Smooth muscle cell of the brain vasculature (primary cell): ENCODE data around the gene N4BP2L1.
A peak's percentile ranks its signal among the peaks of the same experiment; 100 is the strongest.

Experiments used
- DNase-seq: peaks from one replicate; pipeline ENCODE4 v3.0.0-alpha.2; 2012; ENCODE audit warnings: low read depth, low spot score

The N4BP2L1 gene

DNA sequence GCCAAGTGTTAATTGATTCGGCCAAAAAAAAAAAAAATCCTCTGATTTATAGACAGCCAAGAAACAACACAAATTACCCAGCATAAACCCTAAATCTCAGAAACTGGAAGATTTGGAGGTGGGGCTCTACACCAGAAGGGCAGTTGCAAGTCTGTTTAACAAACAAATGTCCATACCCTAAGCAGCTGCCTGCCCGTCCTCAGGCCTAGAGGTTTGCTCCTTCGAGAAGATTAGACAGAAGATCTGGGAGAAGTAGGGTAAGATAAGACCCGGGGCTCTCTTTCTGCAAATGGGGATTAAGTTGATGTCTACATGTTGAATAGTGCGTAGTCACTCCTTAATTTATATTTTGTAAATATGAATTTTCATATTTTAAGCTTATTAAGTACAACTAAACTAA, 3.4 kb upstream of the N4BP2L1 start:
- no peak for DNase-seq

DNA sequence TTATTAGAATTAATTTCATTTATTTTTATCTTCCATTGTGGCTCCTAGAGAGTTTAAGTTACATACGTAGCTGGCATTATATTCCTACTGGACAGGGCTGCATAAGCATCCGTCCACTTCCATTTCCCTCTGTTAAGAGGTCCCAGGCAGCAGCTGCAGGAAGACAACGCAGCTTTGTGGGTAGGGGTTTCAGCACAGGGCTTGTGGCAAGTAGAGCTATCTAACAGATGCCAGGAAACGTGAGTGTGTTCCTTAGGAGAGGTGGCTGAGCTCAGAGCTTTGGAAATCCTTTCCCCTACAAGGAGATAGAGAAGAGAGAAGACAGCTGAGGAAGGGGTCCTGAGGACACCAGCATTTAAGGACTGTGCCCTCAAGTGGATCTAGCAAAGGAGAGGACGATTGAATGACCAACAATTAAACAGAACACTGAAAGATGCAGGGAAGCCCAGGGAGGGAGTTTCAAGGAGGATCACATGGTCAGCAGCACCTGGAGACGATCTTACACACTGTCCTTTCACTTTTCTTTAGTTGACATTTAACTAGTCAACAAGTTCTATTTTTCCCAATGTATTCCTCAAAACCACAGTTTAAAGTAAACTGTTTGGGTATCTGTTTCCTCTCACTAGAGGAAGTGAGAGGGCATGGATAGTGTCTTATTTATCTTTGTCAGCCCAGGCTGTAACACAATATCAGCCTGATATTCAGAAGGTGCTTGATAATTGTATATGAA, 2.3 kb upstream of the N4BP2L1 start:
- no peak for DNase-seq

DNA sequence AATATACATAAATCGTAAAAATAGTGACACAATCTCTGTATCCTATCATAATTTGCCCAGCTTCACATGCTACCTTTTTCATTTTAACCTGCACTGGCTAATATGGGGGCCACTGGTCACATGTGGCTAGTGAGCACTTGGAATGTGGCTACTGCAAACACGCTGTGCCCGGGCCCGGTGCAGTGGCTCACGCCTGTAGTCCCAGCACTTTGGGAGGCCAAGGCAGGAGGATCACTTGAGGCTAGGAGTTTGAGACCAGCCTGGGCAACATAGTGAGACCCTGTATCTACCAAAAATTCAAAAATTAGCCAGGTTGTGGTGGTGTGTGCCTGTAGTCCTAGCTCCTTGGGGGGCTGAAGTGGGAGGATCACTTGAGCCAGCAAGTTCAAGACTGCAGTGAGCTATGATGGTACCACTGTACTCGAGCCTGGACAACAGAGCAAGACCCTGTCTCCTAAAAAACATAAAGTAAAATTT, 1.5 kb upstream of the N4BP2L1 start:
- no peak for DNase-seq

DNA sequence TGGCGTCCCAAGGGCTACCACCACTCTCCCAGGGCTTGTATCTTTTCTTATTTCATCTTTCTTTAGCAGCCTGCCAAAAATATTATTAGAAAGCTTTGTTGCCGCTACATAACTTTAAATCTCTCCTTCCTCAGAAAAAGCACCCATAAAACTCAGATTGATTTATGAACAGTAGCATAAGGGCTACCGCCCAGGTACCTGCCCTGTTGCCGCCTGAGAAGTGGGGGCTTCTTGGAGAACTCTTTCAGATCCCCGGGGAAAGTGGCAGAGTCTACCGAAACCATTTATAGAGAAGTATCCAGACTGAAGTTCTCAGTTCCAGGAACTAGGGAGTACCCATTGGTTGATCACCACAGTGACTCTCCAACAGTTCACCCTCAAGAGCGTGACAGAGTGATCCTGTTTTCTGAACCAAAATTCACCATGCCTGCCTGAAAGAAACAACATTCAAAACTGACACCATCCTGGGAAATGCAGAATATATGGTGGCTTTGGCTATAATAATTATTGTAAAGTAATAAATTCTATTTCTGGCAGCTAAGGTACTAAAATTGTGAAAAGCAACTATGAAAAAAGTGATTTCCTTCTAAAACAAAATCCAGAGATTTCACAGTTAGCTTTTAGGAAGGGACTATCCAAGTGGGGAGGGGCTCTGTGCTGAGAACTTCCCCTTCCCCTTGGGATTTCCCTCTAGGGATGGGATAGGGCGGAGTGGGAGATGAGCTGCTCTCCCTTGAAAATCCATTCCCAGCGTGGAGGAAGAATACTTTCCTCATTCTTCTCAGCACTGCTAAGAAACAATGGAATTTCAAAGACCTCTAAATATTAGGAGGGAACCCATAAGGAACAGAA, 877 bp upstream of the N4BP2L1 start:
- no peak for DNase-seq

DNA sequence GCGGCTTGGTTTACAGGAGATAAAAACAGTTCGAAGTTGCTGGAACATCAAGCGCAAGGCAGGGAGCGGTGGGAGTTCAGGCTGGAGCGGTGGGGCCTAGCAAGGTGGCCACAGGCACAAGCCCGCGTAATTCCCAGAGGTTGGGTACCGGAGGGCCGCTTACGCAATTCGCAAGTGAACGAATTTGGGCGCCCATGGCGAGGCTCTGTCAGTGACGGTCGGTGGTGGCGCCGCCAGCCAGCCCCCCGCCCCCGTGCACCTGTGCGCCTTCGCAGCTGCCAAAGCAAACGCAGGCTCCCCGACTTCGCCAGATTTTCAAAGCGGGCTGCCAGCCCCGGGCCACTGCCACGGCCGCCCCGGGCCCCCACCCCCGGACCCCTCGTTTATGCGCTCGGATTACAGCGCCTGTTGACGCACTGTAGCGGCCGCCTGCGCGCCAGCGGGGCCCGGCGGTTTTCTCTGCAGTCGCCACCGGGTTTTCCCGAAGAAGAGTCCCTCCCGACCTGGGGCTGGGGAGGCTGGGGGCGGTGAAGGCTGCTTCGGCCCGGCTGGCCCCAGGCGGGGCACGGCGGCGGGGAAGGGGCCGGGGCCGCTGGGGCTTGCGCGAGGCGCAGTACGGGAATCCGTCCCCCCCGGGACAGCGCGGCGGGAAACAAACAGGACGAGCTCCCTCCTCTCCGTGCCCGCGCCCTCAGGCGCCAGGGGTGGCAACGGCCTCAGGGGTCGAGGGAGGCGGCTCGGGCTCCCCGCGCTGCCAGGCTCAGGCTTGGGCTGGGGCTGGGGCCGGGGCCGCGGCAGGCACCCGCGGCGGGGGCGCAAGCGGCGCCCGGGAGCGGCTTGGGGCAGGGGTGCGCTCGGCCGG, 709 bp downstream of the N4BP2L1 start:
- DNase-seq = no peak

DNA sequence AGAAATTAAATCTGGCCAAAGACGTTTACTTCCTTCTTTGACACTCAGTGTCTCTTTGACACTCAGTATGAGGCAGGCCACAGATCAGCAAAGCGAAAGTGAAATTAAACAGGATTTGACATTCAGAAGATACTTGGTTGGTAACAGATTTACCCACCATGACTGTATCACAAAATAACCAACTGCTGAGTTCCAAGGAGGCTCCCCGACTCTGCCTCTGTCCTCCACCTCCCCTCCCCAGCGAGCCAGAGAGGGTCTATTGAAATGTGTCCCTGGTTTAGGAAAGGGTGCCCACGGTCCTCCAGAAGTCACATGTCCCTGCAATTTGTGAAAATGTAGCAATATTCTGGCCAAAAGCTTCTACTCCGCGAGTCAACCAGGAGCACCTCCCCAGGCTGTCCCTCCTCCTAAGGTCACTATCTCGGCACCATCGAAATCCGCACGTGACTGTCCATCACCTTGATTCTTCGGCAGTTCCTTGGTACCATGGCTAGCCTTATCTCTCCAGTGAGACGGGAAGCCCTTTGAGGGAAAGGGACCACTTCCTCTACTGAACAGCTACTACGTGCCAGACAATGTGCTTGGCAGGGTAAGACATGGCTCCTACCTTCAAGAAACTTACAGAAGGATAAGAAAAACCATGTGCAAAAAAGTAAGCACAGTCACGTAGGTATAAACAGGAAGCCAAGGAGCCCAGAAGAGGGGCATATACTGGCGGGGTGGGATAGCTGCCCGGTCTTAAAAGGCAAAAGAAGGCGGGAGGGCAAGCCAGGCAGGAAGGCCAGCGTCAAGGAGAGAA, 1.5 kb downstream of the N4BP2L1 start:
- no peak for DNase-seq

DNA sequence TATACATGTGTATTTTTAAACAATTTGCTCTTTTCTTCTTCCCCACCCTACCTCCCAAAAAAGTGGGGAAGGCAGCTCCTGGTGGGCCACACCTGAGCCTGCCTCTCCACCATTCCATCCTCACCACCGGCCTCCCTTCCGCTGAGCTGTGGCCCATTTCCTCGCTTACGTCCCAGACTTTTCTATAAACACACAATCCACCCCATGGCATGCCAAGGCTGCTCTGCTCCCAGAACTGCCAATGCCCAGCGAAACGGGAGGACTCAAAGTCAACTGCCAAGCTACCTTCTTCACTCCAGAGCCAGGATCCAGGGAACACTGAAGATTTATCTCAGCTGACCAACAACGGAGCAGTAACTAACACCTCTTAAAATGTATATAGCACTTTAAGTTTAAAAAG, 2.8 kb downstream of the N4BP2L1 start:
- no peak for DNase-seq

DNA sequence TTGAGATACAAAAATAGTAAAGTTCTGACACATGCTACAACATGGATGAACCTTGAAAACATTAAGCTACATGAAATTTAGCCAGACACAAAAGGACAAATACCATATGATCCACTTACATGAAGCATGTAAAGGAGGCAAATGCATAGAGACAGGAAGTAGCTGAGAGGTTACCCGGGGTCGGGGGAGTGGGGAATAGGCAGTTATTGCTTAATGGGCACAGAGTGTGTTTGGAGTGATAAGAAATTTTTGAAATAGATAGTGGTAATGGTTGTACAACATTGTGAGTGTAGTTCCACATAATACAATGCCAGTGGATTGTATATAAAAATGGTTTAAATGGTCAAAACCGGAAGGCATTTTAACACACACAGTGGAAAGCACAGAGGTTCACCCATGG, 4.3 kb downstream of the N4BP2L1 start:
- no peak for DNase-seq

DNA sequence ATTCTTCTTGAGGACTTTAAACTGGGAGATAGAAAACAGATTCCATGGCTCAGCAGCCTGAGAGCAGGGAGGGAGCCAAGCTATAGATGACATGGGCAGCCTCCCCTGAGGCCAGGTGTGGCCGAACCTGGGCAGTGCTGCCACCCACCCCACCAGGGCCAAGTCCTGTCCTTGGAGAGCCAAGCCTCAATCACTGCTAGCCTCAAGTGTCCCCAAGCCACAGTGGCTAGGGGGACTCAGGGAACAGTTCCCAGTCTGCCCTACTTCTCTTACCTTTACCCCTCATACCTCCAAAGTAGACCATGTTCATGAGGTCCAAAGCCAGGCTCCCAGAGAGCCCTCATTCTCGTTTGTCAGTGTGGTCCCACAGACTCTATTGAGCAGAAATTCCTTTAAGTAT, 8.1 kb downstream of the N4BP2L1 start:
- DNase-seq = no peak

DNA sequence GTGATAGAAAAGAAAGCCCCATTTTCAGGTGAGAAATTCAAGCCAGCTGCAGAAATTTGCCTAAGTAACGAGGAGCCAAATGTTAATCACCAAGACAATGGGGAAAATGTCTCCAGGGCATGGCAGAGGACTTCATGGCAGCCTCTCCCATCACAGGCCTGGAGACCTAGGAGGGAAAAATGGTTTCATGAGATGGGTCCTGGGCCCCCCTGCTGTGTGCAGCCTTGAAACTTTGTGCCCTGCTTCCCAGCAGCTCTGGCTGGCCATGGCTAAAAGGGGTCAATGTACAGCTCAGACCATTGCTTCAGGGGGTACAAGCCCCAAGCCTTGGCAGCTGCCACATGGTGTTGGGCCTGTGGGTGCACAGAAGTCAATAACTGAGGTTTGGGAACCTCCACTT, 9.9 kb downstream of the N4BP2L1 start:
- DNase-seq = no peak

DNA sequence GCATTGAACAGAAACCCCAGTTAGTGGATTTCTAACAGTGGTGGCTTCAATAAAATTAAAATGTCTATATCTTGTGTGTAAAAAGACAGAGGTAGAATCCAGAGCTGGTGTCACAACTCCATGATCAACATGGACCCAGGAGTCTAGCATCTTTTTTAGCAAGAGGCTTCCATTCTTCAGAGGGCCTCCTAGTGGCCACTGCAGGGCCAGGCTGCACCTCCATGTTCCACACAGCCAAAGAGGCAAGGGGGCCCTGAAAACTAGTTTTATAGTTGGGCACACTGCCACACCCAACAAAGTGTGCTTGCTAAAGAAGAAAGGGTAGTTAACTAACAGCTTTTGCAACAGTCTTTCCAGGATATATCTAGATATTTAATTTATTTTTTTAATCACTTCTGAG, 12.9 kb downstream of the N4BP2L1 start:
- DNase-seq = no peak

DNA sequence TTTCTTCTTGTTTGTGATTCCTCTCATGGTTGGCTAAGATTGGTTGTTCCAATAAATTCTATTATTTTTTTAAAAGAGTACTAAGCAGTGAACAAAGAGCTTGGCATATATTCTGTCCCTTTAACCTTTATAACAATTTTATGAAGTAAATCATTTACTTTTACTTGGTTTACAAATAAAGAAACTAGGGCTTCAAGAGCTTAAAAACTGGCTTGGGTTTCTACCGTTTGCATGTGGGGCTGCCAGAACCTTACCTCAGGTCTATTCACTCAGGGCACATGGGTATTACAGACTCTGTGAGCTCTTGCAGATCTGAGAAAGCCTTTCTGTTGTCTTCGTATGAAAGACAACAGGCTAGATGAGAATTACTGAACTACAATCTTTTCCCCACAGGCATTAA, 13.3 kb downstream of the N4BP2L1 start:
- no peak for DNase-seq

DNA sequence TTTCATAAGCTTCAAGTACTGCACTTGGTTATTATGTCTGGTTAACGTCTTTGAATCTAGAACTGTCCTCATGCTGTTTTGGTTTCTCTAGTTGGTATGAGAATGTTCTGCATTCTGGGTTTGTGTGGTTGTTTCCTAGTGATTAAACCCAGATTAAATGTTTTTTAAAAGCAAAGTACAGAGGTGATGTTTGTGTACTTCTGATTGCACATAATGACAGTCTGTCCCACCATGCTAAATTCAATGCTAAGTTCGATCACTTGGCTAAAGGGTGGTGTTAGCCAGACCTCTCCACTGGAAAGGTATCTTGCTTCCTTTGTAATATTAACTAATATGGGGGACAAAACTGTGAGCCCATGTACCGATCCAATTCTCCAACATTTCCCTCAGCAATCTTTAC, 14.6 kb downstream of the N4BP2L1 start:
- DNase-seq = no peak

DNA sequence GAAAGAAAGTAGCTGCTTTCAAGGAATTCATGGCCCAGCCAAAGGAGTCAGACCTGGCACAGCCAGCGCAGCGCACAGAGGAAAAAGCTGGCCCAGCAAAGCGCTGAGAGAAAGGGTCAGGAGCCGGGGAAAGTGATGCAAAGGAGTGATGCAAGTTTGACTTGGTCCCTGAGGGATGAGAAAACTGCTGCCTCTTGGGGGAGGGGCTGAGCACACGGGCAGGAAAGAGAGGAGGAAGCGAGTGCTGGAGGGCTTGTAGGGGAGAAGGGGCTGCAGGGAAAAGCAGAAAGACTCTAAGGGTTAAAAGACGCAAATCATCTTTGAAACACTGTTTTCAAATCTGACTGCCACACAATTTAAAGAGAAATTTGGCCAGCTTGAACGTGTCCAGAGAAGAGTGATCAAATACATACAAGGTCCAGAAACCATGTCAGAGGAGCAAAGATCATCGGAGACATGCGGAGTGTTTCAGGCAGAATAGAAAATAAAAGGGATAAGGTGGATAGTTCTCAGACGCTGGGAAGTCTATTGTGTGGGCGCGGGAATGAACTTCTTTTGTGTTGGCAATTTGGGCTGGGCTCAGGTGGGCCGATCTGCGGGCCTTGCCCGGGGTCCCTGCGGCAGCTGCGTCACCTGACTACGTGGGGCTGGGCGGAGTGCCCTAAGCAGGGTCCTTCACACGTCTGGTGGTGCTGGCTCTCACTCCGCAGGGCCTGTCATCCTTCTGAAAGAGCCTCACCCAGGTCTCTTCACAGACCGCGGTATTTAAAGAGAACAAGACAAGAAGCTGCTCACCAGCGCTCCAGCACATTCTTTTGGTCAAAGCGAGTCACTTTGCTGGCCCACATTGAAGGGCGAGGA, 18.1 kb downstream of the N4BP2L1 start:
- DNase-seq = peak; percentile 31

DNA sequence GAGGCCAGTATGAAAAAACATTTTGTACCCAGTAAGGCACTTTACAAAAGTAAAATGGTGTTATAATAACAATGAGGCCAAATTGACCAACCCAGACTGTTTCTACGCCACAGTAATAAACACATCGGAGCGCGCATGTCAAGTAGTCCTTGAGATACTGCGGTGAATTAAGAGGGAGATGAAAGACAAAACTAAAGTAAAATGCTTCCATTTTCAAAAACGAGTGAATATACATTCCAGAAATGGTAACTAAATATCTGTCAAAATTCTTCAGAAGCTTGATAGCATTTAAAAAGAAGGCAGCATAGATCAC, 19.0 kb downstream of the N4BP2L1 start:
- no peak for DNase-seq

DNA sequence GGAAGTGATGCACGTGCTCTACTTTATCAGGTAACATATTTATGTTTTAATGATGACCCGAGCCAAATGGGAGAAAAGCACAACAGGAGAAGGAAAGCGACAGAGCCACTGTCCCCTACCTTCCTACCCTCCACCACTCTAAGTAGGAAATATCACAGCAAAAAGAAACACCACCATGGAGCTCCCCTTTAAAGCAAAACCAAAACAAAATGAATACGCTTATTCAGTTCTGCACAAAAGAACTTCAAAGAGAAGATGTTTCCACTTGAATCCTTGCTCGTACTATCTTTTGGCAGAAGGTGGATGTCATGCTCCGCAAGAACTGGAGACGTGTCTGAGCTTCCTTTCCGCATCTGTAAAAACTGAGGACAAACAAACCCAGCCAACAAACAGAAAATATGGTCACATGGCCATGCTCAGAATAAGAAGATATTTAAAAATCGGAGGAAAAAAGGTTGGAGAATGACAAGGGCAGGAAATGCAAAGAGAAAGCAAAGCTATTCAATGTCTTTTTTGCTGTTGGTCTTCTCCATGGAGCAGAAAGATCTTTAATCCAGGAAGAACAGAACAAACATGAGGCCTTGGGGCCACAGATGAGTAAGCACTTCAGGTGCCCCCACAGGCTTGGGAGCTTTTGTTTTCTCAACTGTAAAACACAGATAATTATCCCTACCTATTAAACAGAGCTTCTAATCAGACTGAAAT, 19.5 kb downstream of the N4BP2L1 start:
- DNase-seq = no peak

DNA sequence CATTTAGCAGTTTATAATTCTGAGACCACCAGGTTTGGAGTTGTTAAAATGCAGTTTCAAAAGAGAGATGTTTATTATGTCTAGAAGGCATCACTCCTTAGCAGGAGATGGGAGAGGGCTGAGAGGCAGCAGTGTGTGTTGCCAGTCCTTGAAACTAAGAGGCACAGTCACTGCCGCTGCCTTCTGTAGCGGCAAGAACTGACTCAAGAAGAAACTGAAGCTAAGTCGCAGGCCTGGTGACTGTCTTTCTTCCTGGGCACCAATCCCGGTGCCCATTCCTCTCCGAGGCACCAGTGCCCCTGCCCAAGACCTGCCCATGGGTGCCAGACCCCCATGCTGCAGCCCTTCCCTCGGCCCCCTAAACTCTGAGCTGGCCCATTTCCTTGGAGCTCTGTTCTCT, 20.1 kb downstream of the N4BP2L1 start:
- DNase-seq = no peak

DNA sequence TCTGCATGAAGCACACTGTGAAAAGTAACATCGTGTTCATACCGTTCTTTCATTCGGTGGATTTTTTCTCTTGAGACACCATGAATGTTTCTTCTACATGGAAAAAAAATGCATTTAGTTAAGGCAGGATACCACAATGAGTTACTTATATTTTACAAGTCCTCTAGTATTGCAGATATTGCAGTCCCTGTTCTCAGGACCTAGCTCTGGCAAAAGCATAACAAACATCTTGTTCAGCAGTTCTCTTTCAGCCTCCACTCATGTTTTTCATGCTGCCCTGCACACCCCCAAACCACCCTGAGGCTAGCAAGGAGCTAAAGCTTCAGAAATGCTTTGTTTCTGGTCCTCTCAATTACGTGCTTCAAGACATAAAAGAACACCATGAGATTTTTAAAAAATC, 24.8 kb downstream of the N4BP2L1 start:
- no peak for DNase-seq

DNA sequence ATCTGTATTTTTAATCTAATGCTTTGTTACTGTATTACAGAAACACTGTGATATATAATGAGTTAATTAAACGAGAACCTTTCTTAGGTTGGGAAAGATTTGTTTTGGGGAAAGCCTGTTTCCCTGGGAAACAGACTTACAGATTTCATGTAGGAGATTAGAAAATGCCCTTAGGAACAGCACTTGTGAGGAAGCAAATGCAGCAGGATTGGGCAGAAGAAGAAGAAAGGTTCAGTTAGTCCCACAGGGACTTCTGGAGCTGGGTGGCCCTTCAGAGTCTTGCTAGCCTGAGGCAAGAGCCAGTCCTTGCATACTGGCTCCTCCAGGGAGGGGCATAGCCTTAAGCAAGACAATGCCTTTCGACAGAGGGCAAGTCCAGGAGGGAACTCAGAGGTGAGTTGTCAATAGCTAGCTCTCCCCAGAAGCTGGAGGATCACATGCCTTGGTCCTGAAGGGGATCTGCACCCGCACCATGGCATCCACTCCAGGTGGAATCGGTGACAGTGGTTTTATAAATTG, 36.8 kb downstream of the N4BP2L1 start:
- no peak for DNase-seq

DNA sequence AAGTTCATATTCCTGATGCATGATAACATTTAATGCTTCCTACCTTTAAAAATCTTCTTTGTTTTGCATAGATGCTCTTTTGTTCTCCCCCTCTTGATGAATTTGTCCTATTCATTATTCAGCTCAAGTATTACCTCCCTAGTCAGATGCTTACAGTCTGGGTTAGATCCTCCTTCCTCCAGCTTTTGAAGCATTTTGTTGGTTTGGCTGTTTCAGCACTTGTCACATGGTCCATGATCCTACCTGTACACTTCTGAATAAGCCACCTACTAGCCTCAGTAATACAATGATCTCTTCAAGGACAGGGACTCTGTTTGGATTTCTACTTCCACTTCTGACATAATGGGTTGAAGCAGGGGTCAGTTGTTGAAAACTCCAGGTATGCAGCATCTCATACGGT, 37.4 kb downstream of the N4BP2L1 start:
- no peak for DNase-seq
